K562 (cell line): ENCODE data around the gene RESF1. TPM values are rescaled to one million over a fixed set of nuclear protein-coding genes. Genes with fewer than 3 reads are reported as not detected.

ENCODE experiments used
- ATAC-seq: fragments of 200-7000 bp; cut with Tn5 transposase; 3 replicates; pipeline ENCODE4 v1.9.1; 2020; ENCODE audit warnings: moderate library complexity
- Bru-seq: library from RNA; stranded (reverse); fragments of 400-500 nt; gene quantifications from one replicate; lab custom pipeline; 2021; lab: Mats Ljungman, UMichigan
- BruChase-seq, 2 experiments: library from RNA; stranded (reverse); fragments of 400-500 nt; gene quantifications; one replicate each; lab custom pipeline; 2021; lab: Mats Ljungman, UMichigan
- BruUV-seq: library from RNA; stranded (reverse); fragments of 400-500 nt; replicated peaks from 2 replicates; lab custom pipeline; 2021; lab: Mats Ljungman, UMichigan
- CTCF ChIA-PET: fragments of 300-600 bp; formaldehyde crosslinking; extraction: SDS; loops from one replicate; lab custom pipeline; 2021; ENCODE audit warnings: low intra/inter-chr PET ratio; lab: Yijun Ruan, JAX
- POLR2A ChIA-PET: fragments of 300-600, 350-650 bp; sonication (Branson Sonifier 250); formaldehyde crosslinking; extraction: SDS; loops from one replicate; lab custom pipeline; 2021; ENCODE audit warnings: antibody characterized with exemption, inconsistent platforms; lab: Yijun Ruan, JAX
- DNase-seq, 4 experiments: peaks; one replicate each; pipeline versions ENCODE4 v3.0.0 to v3.0.0-alpha.2; 2011 to 2018; ENCODE audit warnings: low spot score in 3 of 4, mixed read lengths in 3 of 4; ENCODE audit errors: extremely low read depth in 1 of 4
- FAIRE-seq: peaks from 2 replicates; lab custom pipeline; 2011; peaks lifted over from hg19 to GRCh38; lab: Jason Lieb, UNC
- H2AFZ ChIP-seq: 2 replicates; pipeline ENCODE4 v1.6.0; 2011; ENCODE audit warnings: low read depth, low read length, control low read depth, inconsistent platforms
- H3K27ac ChIP-seq: fragments of 200-600 bp; 3 replicates; pipeline ENCODE4 v1.8.0; 2011; ENCODE audit warnings: low read depth, mild to moderate bottlenecking, control low read depth, inconsistent platforms, low read length, moderate library complexity, mixed read lengths; ENCODE audit errors: extremely low read depth
- H3K27me3 ChIP-seq, 2 experiments: fragments of 300-600 bp in 1 of 2; 2 replicates in 1 of 2; 3 replicates in 1 of 2; pipeline versions ENCODE4 v1.6.0 to v1.8.0; 2011; ENCODE audit warnings: inconsistent platforms in 2 of 2, low read length in 2 of 2, mild to moderate bottlenecking in 1 of 2, mixed read lengths in 1 of 2, moderate library complexity in 1 of 2; ENCODE audit not compliant: control insufficient read depth in 2 of 2, insufficient read depth in 2 of 2
- H3K36me3 ChIP-seq: fragments of 300-600 bp; 3 replicates; pipeline ENCODE4 v1.8.0; 2011; ENCODE audit warnings: mild to moderate bottlenecking, low read length, inconsistent platforms; ENCODE audit not compliant: control insufficient read depth, insufficient read depth
- H3K4me1 ChIP-seq, 2 experiments: fragments of 200-600 bp in 1 of 2; replicated peaks in 1 of 2; 2 replicates in 1 of 2; 3 replicates in 1 of 2; pipeline versions ENCODE4 v1.5.1 to v1.8.0; 2011; ENCODE audit warnings: inconsistent platforms in 2 of 2, low read length in 2 of 2, mild to moderate bottlenecking in 1 of 2, mixed read lengths in 1 of 2, moderate library complexity in 1 of 2; ENCODE audit not compliant: control insufficient read depth in 2 of 2, insufficient read depth in 2 of 2
- H3K4me2 ChIP-seq: 2 replicates; pipeline ENCODE4 v1.6.1; 2011; ENCODE audit warnings: low read length, control low read depth, inconsistent platforms, mixed read lengths; ENCODE audit not compliant: insufficient read depth
- H3K4me3 ChIP-seq: fragments of 200-600 bp; sonication (generic), shearing (Covaris generic); 2 replicates; pipeline ENCODE4 v1.5.1; 2016; ENCODE audit warnings: control low read depth, inconsistent platforms
- H3K79me2 ChIP-seq: fragments of 200-600 bp; 3 replicates; pipeline ENCODE4 v1.8.0; 2011; ENCODE audit warnings: low read length, inconsistent platforms; ENCODE audit not compliant: control insufficient read depth, insufficient read depth
- H3K9ac ChIP-seq, 2 experiments: 2 replicates each; pipeline versions ENCODE4 v1.6.0 to v1.6.1; 2011; ENCODE audit warnings: low read depth in 2 of 2, low read length in 2 of 2, control low read depth in 1 of 2, inconsistent platforms in 1 of 2, mild to moderate bottlenecking in 1 of 2, mixed read lengths in 1 of 2; ENCODE audit not compliant: insufficient read depth in 1 of 2
- H3K9me1 ChIP-seq: one replicate; pipeline ENCODE4 v1.6.0; 2011; ENCODE audit warnings: inconsistent platforms, mild to moderate bottlenecking, low read length, moderate library complexity; ENCODE audit not compliant: control insufficient read depth, insufficient read depth
- H3K9me3 ChIP-seq: replicated peaks from 2 replicates; pipeline ENCODE4 v1.5.1; 2011; ENCODE audit warnings: low read depth, low read length, inconsistent platforms; ENCODE audit not compliant: control insufficient read depth, insufficient read depth
- H4K20me1 ChIP-seq: replicated peaks from 2 replicates; pipeline ENCODE4 v1.6.1; 2011; ENCODE audit warnings: low read length, inconsistent platforms, mixed read lengths; ENCODE audit not compliant: control insufficient read depth, insufficient read depth
- BHLHE40 ChIP-seq: IDR thresholded peaks from 2 replicates; pipeline ENCODE4 v1.6.1; 2011; ENCODE audit warnings: low read length, improper control_type of control experiment
- CREB1 ChIP-seq, 2 experiments: sonication (generic) in 1 of 2; formaldehyde crosslinking in 1 of 2; IDR thresholded peaks; 2 replicates each; pipeline versions ENCODE4 v1.6.1 to v1.8.0; 2012 to 2022; ENCODE audit warnings: inconsistent platforms in 1 of 2, mild to moderate bottlenecking in 1 of 2, missing genetic modification reagents in 1 of 2, moderate library complexity in 1 of 2
- EP300 ChIP-seq: IDR thresholded peaks from 2 replicates; pipeline ENCODE4 v1.6.1; 2012; ENCODE audit warnings: low read length, improper control_type of control experiment
- GATA2 ChIP-seq: sonication (generic); formaldehyde crosslinking; IDR thresholded peaks from 2 replicates; pipeline ENCODE4 v1.4.0; 2020; ENCODE audit warnings: mild to moderate bottlenecking, missing genetic modification reagents
- NCOA1 ChIP-seq: fragments of 450-650 bp; IDR thresholded peaks from 2 replicates; pipeline ENCODE4 v1.6.1; 2016; ENCODE audit warnings: low read depth
- TAF9B ChIP-seq: fragments of 450-650 bp; IDR thresholded peaks from 2 replicates; pipeline ENCODE4 v1.6.1; 2018; ENCODE audit warnings: mild to moderate bottlenecking; ENCODE audit not compliant: partially characterized antibody
- ZBTB1 ChIP-seq: sonication (generic); formaldehyde crosslinking; IDR thresholded peaks from 2 replicates; pipeline ENCODE4 v1.8.1; 2023; ENCODE audit warnings: missing genetic modification reagents, low read depth, mild to moderate bottlenecking, borderline replicate concordance
- ZFX ChIP-seq: sonication (generic); formaldehyde crosslinking; IDR thresholded peaks from 2 replicates; pipeline ENCODE4 v1.8.0; 2022; ENCODE audit warnings: mild to moderate bottlenecking, missing genetic modification reagents, moderate library complexity
- WGBS: fragments of 100-300 bp; shearing (Covaris generic); methylation state at CpG from one replicate; pipeline ENCODE4 v1.1.6; 2016; ENCODE audit warnings: low coverage, mixed read lengths; ENCODE audit not compliant: insufficient coverage; ENCODE audit errors: missing lambda C conversion rate; 5-methylcytosine and 5-hydroxymethylcytosine counted together
- in situ Hi-C: fragments of 300-500 bp; cut with MboI; formaldehyde crosslinking; loops from 4 replicates; pipeline ENCODE4 v1.15.0; 2018; ENCODE audit warnings: inconsistent platforms, mixed read lengths
- intact Hi-C: fragments of 100-400 bp; cut with micrococcal nuclease; formaldehyde crosslinking; loops from 2 replicates; pipeline ENCODE4 v1.14.2; 2022
- long read RNA-seq, 3 experiments: library from polyadenylated mRNA in 2 of 3; library from RNA in 1 of 3; unstranded in 2 of 3; stranded (forward) in 1 of 3; transcript quantifications; one replicate each; pipeline ENCODE4 v2.0.0, GENCODE V29; 2019 to 2022
- polyA minus RNA-seq, 3 experiments: library from RNA; depleted of rRNA, polyadenylated mRNA; stranded (reverse); fragments of >200 nt; gene quantifications; 2 replicates each; pipeline ENCODE4 v1.2.3, GENCODE V29; 2011
- polyA plus RNA-seq, 8 experiments: library from polyadenylated mRNA; depleted of rRNA in 4 of 8; stranded (reverse) in 5 of 8; unstranded in 3 of 8; fragments of >200 nt; fragmentation: Nextera tagmentation in 2 of 8; fragmentation: Illumina TruSeq in 1 of 8; extraction: Ambion mirVana in 2 of 8; extraction: Trizol in 1 of 8; gene quantifications; 2 replicates each; pipeline versions ENCODE4 v1.2.1 to v1.2.3, GENCODE V29; 2011 to 2014; ENCODE audit warnings: inconsistent platforms in 1 of 8, missing spikeins in 1 of 8
- total RNA-seq, 7 experiments: library from RNA; depleted of rRNA in 6 of 7; stranded (reverse); fragments of >200 nt in 6 of 7; fragmentation: Illumina TruSeq in 2 of 7; extraction: Trizol in 2 of 7; gene quantifications; 2 replicates each; pipeline versions ENCODE4 v1.2.1 to v1.2.3, GENCODE V29; 2011 to 2021; ENCODE audit warnings: low replicate concordance in 1 of 7
- TF ChIP-seq, protein P1 (sequence below), 2 experiments: fragments of 200-800 bp in 1 of 2; sonication (Bioruptor generic) in 1 of 2; sonication (generic) in 1 of 2; formaldehyde crosslinking in 1 of 2; IDR thresholded peaks in 1 of 2; conservative IDR thresholded peaks in 1 of 2; 2 replicates each; pipeline versions ENCODE4 v1.5.0 to v1.6.1; 2016 to 2020; ENCODE audit warnings: missing compliant biosample characterization in 1 of 2, missing genetic modification characterization in 1 of 2, missing genetic modification reagents in 1 of 2

The RESF1 gene, protein sequence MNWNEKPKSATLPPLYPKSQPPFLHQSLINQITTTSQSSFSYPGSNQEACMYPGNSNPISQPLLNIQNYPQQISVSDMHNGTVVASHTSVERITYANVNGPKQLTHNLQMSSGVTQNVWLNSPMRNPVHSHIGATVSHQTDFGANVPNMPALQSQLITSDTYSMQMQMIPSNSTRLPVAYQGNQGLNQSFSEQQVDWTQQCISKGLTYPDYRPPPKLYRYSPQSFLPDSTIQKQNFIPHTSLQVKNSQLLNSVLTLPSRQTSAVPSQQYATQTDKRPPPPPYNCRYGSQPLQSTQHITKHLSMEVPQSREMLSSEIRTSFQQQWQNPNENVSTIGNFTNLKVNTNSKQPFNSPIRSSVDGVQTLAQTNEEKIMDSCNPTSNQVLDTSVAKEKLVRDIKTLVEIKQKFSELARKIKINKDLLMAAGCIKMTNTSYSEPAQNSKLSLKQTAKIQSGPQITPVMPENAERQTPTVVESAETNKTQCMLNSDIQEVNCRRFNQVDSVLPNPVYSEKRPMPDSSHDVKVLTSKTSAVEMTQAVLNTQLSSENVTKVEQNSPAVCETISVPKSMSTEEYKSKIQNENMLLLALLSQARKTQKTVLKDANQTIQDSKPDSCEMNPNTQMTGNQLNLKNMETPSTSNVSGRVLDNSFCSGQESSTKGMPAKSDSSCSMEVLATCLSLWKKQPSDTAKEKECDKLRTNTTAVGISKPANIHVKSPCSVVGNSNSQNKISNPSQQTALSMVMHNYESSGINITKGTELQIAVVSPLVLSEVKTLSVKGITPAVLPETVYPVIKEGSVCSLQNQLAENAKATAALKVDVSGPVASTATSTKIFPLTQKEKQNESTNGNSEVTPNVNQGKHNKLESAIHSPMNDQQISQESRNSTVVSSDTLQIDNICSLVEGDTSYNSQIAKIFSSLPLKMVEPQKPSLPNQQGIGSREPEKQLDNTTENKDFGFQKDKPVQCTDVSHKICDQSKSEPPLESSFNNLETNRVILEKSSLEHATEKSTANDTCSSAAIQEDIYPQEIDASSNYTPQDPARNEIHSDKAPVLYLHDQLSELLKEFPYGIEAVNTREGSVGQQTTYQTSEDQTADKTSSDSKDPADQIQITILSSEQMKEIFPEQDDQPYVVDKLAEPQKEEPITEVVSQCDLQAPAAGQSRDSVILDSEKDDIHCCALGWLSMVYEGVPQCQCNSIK (N-terminal part only)
- 12.1 and 64.1 TPM in 2 replicates for total RNA-seq (2011; cell fraction: chromatin; rRNA removed; ENCODE audit: low replicate concordance)
- 15.3 and 18.7 TPM in 2 replicates for total RNA-seq (2011; cell fraction: nucleolus; rRNA removed)
- total RNA-seq (2011; cell fraction: nucleoplasm; rRNA removed) = 24.8 and 26.9 TPM in 2 replicates
- total RNA-seq (2014; rRNA removed) = 26.4 and 29.9 TPM in 2 replicates
- 72.9 and 91.0 TPM in 2 replicates for total RNA-seq (2014; rRNA removed; fragmentation: Illumina TruSeq; extraction: Trizol)
- 110 and 121 TPM in 2 replicates for total RNA-seq (2015; rRNA removed; fragmentation: Illumina TruSeq; extraction: Trizol)
- total RNA-seq (2021) = 51.2 and 52.4 TPM in 2 replicates
- polyA plus RNA-seq (2011; rRNA removed) = 51.7 and 53.6 TPM in 2 replicates
- 14.6 and 36.7 TPM in 2 replicates for polyA plus RNA-seq (2011; cell fraction: cytosol; rRNA removed)
- 32.3 and 54.2 TPM in 2 replicates for polyA plus RNA-seq (2011; cell fraction: nucleus; rRNA removed)
- polyA plus RNA-seq (2012) = 52.5 and 58.2 TPM in 2 replicates
- polyA plus RNA-seq (2014; fragmentation: Illumina TruSeq; extraction: Trizol) = 52.6 and 70.6 TPM in 2 replicates
- polyA plus RNA-seq (2014; fragmentation: Nextera tagmentation; extraction: Ambion mirVana) = 10 to 100 TPM; 21.5 to 30.1 TPM
- 50.3 and 62.0 TPM in 2 replicates for polyA plus RNA-seq (2014; rRNA removed)
- polyA minus RNA-seq (2011; rRNA and poly(A)+ RNA removed) = 89.2 and 132 TPM in 2 replicates
- 30.2 and 45.1 TPM in 2 replicates for polyA minus RNA-seq (2011; cell fraction: cytosol; rRNA and poly(A)+ RNA removed)
- polyA minus RNA-seq (2011; cell fraction: nucleus; rRNA and poly(A)+ RNA removed) = 33.1 and 72.0 TPM in 2 replicates
- percentile 88 among the genes with signal in this experiment for Bru-seq, nascent RNA
- percentile 88 among the genes with signal in this experiment for BruChase-seq, experiment 1, labeled RNA remaining after a 2-hour chase
- percentile 89 among the genes with signal in this experiment for BruChase-seq, experiment 2, labeled RNA remaining after a 6-hour chase
- long read RNA-seq, experiment 1, full-length matches to known transcripts = 7 of 46 reads
- long read RNA-seq, experiment 1, partial matches to known transcripts = 18 of 46 reads
- long read RNA-seq, experiment 1, other reads (novel, unspliced or antisense) = 21 of 46 reads
- long read RNA-seq, experiment 2, partial matches to known transcripts = 7 of 10 reads
- long read RNA-seq, experiment 2, other reads (novel, unspliced or antisense) = 3 of 10 reads
- long read RNA-seq, experiment 3, partial matches to known transcripts = 4 of 11 reads
- long read RNA-seq, experiment 3, other reads (novel, unspliced or antisense) = 4 of 11 reads

DNA sequence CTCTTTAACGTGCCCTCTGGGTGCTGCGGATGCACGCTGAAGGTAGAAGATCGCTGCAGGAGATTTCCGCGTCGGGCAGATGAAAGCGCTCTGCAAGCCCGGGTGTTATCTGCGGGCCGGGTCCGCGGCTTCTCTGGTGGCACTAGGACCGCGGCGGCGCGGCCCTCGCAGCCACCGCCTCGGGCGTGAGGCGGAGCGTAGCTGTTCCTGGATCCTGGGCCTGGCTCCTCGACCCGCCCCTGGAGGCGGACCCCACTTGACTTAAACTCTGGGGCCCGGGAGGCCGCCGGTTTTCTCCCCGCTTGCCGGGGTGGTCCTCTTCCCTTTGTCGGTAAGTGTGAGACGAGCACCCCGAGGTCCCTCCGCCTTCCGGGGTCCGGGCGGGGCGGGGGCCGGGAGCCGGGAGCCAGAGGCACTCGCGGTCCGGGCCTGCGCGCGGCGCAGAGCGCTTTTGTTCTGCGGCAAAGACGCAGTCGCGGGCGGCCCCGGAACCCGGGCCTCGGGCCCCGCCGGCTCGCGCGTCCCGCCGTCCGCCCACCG, at the start of gene RESF1:
TSS of gene RESF1 (plus strand) at position 255 of the 540 bp plus-strand sequence. CDS start 21,541 bp downstream, outside the sequence.
- CTCF ChIA-PET = interaction anchor here (0.6 kb wide), 2 partner anchors 144 to 353 kb away, joined by 3 read pairs; no protein-coding TSS in a partner anchor
- H3K79me2 ChIP-seq = peaks cover 57% of the 10 kb centered on the region
- peak within 1 kb of the TSS; percentile 90 for H3K27ac ChIP-seq
- peaks cover 36% of the 10 kb centered on the region for H3K36me3 ChIP-seq
- WGBS = 1% methylated on average over 45 of the region's 67 CpGs
- no peaks in the 10 kb centered on the region for H3K9me1 ChIP-seq
- H3K4me2 ChIP-seq = peak within 1 kb of the TSS; percentile 88
- H3K27me3 ChIP-seq = no peaks in the 10 kb centered on the region
- H3K9me3 ChIP-seq = 0 out of 2 replicates have a peak, but pooled peaks cover 6% of the 10 kb centered on the region
- no peak for FAIRE-seq
- peak within 1 kb of the TSS; percentile 75 to 95 for H3K9ac ChIP-seq
- H4K20me1 ChIP-seq = no peaks in the 10 kb centered on the region
- in situ Hi-C loops (no loop called here), intact Hi-C loops (loop anchor here (2.0 to 5.0 kb wide), 3 partner anchors 90 to 353 kb away; no protein-coding TSS in a partner anchor)
- no TSS peak for BruUV-seq
- peaks cover 17 to 21% of the 10 kb centered on the region in 2 experiments; a peak in 4 of 5 replicates for H3K4me1 ChIP-seq
- peak; percentile 95 for ATAC-seq
- peak within 1 kb of the TSS; percentile 62 for H3K4me3 ChIP-seq
- DNase-seq = peak; percentile 85 to 94 (median 88)
- H2AFZ ChIP-seq = peak within 1 kb of the TSS; percentile 88
- POLR2A ChIA-PET = interaction anchor here (0.5 to 1.9 kb wide), 12 partner anchors 9 to 350 kb away, joined by 3 to 9 read pairs (median 3); partner anchors contain the start of gene ETFBKMT
- TF ChIP-seq ZBTB1 (CRISPR knock-in tag) (peak; percentile 81; the same call in 1 of the 2 replicates), TAF9B (peak; percentile 43), EP300 (peak; percentile 35; the same call in 1 of the 2 replicates), BHLHE40 (peak; percentile 63), NCOA1 (0 out of 2 replicates have a peak, but pooled peaks have one; percentile 26), CREB1 (IDR thresholded peaks at IDR 0.05) (peak; percentile 48; the same call in 1 of the 2 replicates), CREB1 (CRISPR knock-in tag; IDR thresholded peaks at IDR 0.05) (no peak), ZFX (CRISPR knock-in tag) (peak; percentile 95), GATA2 (CRISPR knock-in tag) (peak; percentile 77; the same call in 1 of the 2 replicates)
- TF ChIP-seq, protein P1, sequence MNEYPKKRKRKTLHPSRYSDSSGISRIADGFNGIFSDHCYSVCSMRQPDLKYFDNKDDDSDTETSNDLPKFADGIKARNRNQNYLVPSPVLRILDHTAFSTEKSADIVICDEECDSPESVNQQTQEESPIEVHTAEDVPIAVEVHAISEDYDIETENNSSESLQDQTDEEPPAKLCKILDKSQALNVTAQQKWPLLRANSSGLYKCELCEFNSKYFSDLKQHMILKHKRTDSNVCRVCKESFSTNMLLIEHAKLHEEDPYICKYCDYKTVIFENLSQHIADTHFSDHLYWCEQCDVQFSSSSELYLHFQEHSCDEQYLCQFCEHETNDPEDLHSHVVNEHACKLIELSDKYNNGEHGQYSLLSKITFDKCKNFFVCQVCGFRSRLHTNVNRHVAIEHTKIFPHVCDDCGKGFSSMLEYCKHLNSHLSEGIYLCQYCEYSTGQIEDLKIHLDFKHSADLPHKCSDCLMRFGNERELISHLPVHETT (CRISPR knock-in tag; conservative IDR thresholded peaks at IDR 0.05 in 1 of 2, IDR thresholded peaks at IDR 0.05 in 1 of 2) = peak in 1 of 2 experiments; percentile 87; a peak in 2 of 4 replicates
